ENCODE measurements around the gene KLHL4. TPM values are rescaled to one million over a fixed set of nuclear protein-coding genes. Genes with fewer than 3 reads are reported as not detected.

The KLHL4 gene
- total RNA-seq, 2 donors from 2014 or later = 0.15 to 0.58 TPM

DNA sequence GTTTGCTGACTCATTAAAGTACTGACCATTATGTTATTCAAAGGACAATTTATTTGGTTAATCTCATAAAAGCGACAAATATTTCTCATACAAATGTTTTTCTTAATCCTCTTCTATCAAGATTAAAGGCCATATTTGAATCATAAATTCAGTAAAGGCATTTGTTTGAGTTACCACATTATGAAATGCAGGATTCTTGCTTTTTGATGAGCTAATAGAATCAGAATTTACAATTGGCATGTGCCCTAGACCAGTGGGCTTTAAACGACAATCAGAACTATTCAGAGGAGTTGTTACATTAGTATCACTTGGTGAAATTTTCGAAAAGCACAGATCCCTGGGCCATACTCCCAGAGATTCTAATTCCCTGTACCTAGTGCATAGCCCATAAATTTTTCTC lies 55.3 kb downstream of the KLHL4 start:
- H3K4me1 ChIP-seq = no peaks in the 10 kb centered on the region
- H3K9ac ChIP-seq (ENCODE audit: low read depth in 2 of 2, low read length in 2 of 2) = no peak overlapping the region
- no peaks in the 10 kb centered on the region for H3K9me3 ChIP-seq
- no peaks in the 10 kb centered on the region for H3K36me3 ChIP-seq
- TF ChIP-seq, protein P1, sequence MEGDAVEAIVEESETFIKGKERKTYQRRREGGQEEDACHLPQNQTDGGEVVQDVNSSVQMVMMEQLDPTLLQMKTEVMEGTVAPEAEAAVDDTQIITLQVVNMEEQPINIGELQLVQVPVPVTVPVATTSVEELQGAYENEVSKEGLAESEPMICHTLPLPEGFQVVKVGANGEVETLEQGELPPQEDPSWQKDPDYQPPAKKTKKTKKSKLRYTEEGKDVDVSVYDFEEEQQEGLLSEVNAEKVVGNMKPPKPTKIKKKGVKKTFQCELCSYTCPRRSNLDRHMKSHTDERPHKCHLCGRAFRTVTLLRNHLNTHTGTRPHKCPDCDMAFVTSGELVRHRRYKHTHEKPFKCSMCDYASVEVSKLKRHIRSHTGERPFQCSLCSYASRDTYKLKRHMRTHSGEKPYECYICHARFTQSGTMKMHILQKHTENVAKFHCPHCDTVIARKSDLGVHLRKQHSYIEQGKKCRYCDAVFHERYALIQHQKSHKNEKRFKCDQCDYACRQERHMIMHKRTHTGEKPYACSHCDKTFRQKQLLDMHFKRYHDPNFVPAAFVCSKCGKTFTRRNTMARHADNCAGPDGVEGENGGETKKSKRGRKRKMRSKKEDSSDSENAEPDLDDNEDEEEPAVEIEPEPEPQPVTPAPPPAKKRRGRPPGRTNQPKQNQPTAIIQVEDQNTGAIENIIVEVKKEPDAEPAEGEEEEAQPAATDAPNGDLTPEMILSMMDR (IDR thresholded peaks at IDR 0.05) = no peak
- no peak overlapping the region for H3K4me3 ChIP-seq
- no peak for DNase-seq
- no peak overlapping the region for H3K27ac ChIP-seq
- no peaks in the 10 kb centered on the region for H3K27me3 ChIP-seq
- intact Hi-C loops (cut with DNase I) = no loop called here

DNA sequence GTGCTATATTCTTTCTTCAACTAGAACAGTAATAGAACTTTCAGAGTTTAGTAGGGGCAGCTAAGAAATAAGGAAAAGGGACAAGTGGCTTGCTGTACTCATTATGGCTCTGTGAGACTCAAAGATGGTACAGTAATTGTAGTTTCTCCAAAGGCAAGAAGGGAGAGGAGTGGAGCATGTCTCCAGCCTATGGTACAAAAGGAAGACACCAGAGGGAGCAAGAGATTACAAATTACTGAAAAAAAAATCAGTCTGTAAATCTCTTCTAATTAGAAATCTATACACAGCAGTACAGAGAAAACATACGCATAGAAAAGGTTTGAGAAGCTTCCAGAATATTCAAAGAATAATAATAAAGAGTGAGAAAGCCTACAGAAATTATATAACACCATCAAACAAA lies 61.4 kb downstream of the KLHL4 start:
- intact Hi-C loops (cut with DNase I) = no loop called here
- no peaks in the 10 kb centered on the region for H3K9me3 ChIP-seq
- TF ChIP-seq, protein P1 (IDR thresholded peaks at IDR 0.05) = no peak

DNA sequence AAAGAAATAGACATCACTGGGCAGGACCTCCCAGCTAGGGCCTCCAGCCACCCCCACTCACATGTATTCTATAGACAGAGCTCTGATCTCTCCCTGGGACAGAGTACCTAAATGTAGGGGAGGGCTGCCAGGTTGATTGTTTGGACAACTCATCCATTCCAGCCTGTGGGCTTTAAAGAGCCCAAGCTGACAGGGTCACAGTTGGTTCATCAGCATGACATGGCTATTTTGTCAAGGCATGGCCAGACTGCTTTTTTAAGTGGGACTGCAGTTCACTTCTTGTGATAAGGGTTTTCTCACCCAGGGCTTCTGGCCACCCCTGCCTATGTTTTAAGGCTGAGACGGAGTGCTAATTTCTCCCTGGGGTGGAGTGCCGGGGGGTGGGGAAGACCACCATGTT lies 63.3 kb downstream of the KLHL4 start:
- Histone ChIP-seq H3K27ac (no peak overlapping the region), H3K36me3 (no peaks in the 10 kb centered on the region), H3K9me3 (no peaks in the 10 kb centered on the region), H3K4me3 (no peak overlapping the region), H3K27me3 (no peaks in the 10 kb centered on the region), H3K4me1 (no peaks in the 10 kb centered on the region), H3K9ac (ENCODE audit: low read depth in 2 of 2, low read length in 2 of 2) (no peak overlapping the region)
- TF ChIP-seq, protein P1 (IDR thresholded peaks at IDR 0.05) = no peak
- intact Hi-C loops (cut with DNase I) = no loop called here
- no peak for DNase-seq

More for the DNA sequence above, 61.4 kb downstream of the KLHL4 start:
- Histone ChIP-seq H3K4me3 (no peak overlapping the region), H3K9ac (ENCODE audit: low read depth in 2 of 2, low read length in 2 of 2) (no peak overlapping the region), H3K36me3 (no peaks in the 10 kb centered on the region), H3K27ac (no peak overlapping the region), H3K27me3 (no peaks in the 10 kb centered on the region), H3K4me1 (no peaks in the 10 kb centered on the region)
- DNase-seq = no peak

DNA sequence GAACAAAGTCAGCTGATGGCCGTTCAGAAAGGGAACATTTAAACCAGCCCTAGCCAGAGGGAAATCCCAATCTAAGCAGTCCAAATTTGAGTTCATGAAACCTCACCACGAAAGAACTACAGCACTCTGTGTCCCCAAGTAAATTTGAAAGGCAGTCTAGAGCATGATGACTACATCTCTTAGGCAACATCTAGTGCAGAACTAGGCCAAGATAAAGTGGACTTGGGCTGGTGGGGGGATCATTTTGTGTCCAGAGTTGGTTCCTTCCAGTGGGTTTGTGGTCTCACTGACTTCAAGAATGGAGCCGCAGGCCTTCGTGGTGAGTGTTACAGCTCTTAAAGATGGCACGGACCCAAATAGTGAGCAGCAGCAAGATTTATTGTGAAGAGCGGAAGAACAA lies 64.9 kb downstream of the KLHL4 start:
- H3K4me1 ChIP-seq = no peaks in the 10 kb centered on the region
- no peak for DNase-seq
- H3K27me3 ChIP-seq = no peaks in the 10 kb centered on the region
- H3K36me3 ChIP-seq = no peaks in the 10 kb centered on the region
- no peak overlapping the region for H3K4me3 ChIP-seq
- no peaks in the 10 kb centered on the region for H3K9me3 ChIP-seq
- H3K27ac ChIP-seq = no peak overlapping the region
- no peak overlapping the region for H3K9ac ChIP-seq (ENCODE audit: low read depth in 2 of 2, low read length in 2 of 2)
- TF ChIP-seq, protein P1 (IDR thresholded peaks at IDR 0.05) = no peak
- intact Hi-C loops (cut with DNase I) = no loop called here

DNA sequence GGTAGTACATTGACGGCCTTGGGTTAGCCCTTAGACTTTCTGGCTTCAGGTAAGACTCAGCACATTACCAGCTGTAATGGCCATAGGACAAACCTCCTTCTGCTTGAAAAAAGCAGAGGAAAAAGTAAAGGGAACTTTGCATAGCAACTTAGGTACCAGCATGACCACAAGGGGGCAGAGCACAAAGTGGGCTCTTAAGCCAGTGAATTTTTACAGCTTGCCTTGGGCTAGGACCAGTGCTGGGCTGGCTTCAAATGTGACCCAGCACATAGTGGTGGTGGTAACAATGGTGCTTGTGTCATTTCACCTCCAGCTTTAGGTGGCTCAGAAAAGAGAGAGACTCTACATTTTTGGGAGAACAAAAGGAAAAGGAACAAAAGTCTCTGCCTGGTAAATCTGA lies 66.1 kb downstream of the KLHL4 start:
- Histone ChIP-seq H3K27ac (no peak overlapping the region), H3K4me1 (no peaks in the 10 kb centered on the region), H3K27me3 (no peaks in the 10 kb centered on the region), H3K36me3 (no peaks in the 10 kb centered on the region), H3K4me3 (no peak overlapping the region), H3K9me3 (no peaks in the 10 kb centered on the region), H3K9ac (ENCODE audit: low read depth in 2 of 2, low read length in 2 of 2) (no peak overlapping the region)
- intact Hi-C loops (cut with DNase I) = no loop called here
- TF ChIP-seq, protein P1 (IDR thresholded peaks at IDR 0.05) = peak; percentile 43
- DNase-seq = peak; percentile 18

DNA sequence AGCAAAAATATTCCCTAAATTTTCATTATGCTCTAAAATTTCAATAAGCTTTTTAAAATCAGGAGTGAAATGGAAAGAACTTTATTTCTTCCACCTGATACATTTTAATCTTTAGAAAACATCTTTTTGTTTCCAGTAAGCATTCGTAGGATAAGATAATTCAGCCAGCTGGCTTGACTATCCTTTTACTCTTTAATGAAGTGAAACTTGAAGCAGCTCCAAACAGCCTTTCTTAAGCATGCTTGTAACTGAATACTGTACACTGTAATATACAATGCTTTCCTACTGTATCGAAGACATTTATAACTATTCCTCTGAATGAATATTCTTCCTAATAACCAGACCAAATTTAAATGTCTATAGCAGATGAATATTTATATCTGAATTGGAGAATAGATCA lies 98.8 kb downstream of the KLHL4 start:
- intact Hi-C loops (cut with DNase I) = no loop called here

More for the DNA sequence above, 98.8 kb downstream of the KLHL4 start:
- no peak overlapping the region for H3K4me3 ChIP-seq
- TF ChIP-seq, protein P1 (IDR thresholded peaks at IDR 0.05) = no peak
- no peak overlapping the region for H3K9ac ChIP-seq (ENCODE audit: low read depth in 2 of 2, low read length in 2 of 2)
- H3K27me3 ChIP-seq = no peaks in the 10 kb centered on the region
- H3K36me3 ChIP-seq = no peaks in the 10 kb centered on the region
- H3K9me3 ChIP-seq = no peaks in the 10 kb centered on the region
- no peak for DNase-seq
- no peaks in the 10 kb centered on the region for H3K4me1 ChIP-seq
- no peak overlapping the region for H3K27ac ChIP-seq
